Spleen (tissue), 11 donors: Measurements from ENCODE around the gene RHOU. TPM values are rescaled to one million over a fixed set of nuclear protein-coding genes. Genes with fewer than 3 reads are reported as not detected.

Experiments used
- DNase-seq: peaks from one replicate; pipeline ENCODE4 v3.0.0-alpha.2; 2020
- H3K27ac ChIP-seq, 8 donors: fragments of 200-600 bp; sonication (generic) in 7 of 8; 1 replicate in 4 of 8; 2 replicates in 4 of 8; pipeline versions ENCODE4 v1.5.0 to v1.8.0; 2016 to 2021; ENCODE audit warnings: inconsistent platforms in 4 of 8, mild to moderate bottlenecking in 4 of 8, moderate library complexity in 1 of 8
- H3K27me3 ChIP-seq, 7 donors: fragments of 200-600 bp; sonication (generic) in 6 of 7; replicated peaks in 1 of 7; 1 replicate in 4 of 7; 2 replicates in 3 of 7; pipeline versions ENCODE4 v1.5.0 to v1.8.0; 2016 to 2021; ENCODE audit warnings: inconsistent platforms in 3 of 7, mild to moderate bottlenecking in 1 of 7
- H3K36me3 ChIP-seq, 6 donors: fragments of 200-600 bp; sonication (generic) in 5 of 6; 1 replicate in 4 of 6; 2 replicates in 2 of 6; pipeline versions ENCODE4 v1.5.0 to v1.8.0; 2016 to 2021; ENCODE audit warnings: inconsistent platforms in 2 of 6
- H3K4me1 ChIP-seq, 6 donors: fragments of 200-600 bp; sonication (generic) in 5 of 6; 1 replicate in 3 of 6; 2 replicates in 3 of 6; pipeline versions ENCODE4 v1.5.0 to v1.8.0; 2016 to 2021; ENCODE audit warnings: inconsistent platforms in 3 of 6
- H3K4me3 ChIP-seq, 8 donors: fragments of 200-600 bp; sonication (generic) in 7 of 8; 1 replicate in 4 of 8; 2 replicates in 4 of 8; pipeline versions ENCODE4 v1.5.0 to v1.8.0; 2016 to 2021; ENCODE audit warnings: inconsistent platforms in 4 of 8, mild to moderate bottlenecking in 4 of 8, moderate library complexity in 2 of 8
- H3K9me3 ChIP-seq, 8 donors: fragments of 200-600 bp; sonication (generic) in 7 of 8; 1 replicate in 4 of 8; 2 replicates in 4 of 8; pipeline versions ENCODE4 v1.5.0 to v1.8.0; 2016 to 2021; ENCODE audit warnings: inconsistent platforms in 4 of 8
- POLR2A ChIP-seq, 3 donors: fragments of 450-650 bp; IDR thresholded peaks; one replicate each; pipeline ENCODE4 v1.5.1; 2017; ENCODE audit warnings: antibody characterized with exemption in 3 of 3, mild to moderate bottlenecking in 1 of 3
- POLR2AphosphoS5 ChIP-seq, 3 donors: sonication (generic); formaldehyde crosslinking; IDR thresholded peaks; one replicate each; pipeline ENCODE4 v1.5.1; 2017; ENCODE audit warnings: antibody characterized with exemption in 3 of 3
- WGBS, 5 donors: extraction: QIAGEN DNeasy Blood & Tissue Kit in 3 of 5; methylation state at CpG; one replicate each; pipeline versions ENCODE4 v1.1.5 to v1.1.7; 2013 to 2018; 5-methylcytosine and 5-hydroxymethylcytosine counted together
- intact Hi-C: fragments of 100-400 bp; cut with DNase I; formaldehyde crosslinking; loops from one replicate; pipeline ENCODE4 v1.15.0; 2023; ENCODE audit warnings: low total_unique reads
- polyA plus RNA-seq, 3 donors: library from polyadenylated mRNA; stranded (reverse); fragments of 200-250 nt; gene quantifications; one replicate each; pipeline ENCODE4 v1.2.1, GENCODE V29; 2013
- total RNA-seq, 7 donors: library from RNA; depleted of rRNA in 3 of 7; stranded (reverse); fragments of >200 nt in 3 of 7; fragmentation: NEBNext Ultra II Directional in 4 of 7; extraction: Animal tissue kit (Norgen Biotek cat#: 25700) in 4 of 7; gene quantifications; one replicate each; pipeline versions ENCODE4 v1.1.0 to v1.2.1, GENCODE V29; 2016 to 2021
- TF ChIP-seq, protein P1 (sequence below), 11 experiments: fragments of 200-600 bp in 7 of 11; fragments of 450-650 bp in 4 of 11; sonication (generic) in 4 of 11; IDR thresholded peaks in 8 of 11; conservative IDR thresholded peaks in 3 of 11; 1 replicate in 7 of 11; 2 replicates in 4 of 11; pipeline versions ENCODE4 v1.4.0 to v1.8.0; 2016 to 2021; ENCODE audit warnings: antibody characterized with exemption in 11 of 11, inconsistent platforms in 4 of 11, mild to moderate bottlenecking in 1 of 11
- donor health status: healthy with polysubstance abuse.
- donor health status: DM: no; HTN: no; CAD: no; lungs with moderate emphysema.
- donor health status: DM: no; HTN: no; CAD: no.
- donor health status: Bipolar disorder and iron deficiency.
- donor health status: healthy.
- donor health status: DM: no; HTN: no; CAD: no.
- donor health status: DM: yes; HTN: yes; CAD: no.

Gene RHOU
- total and polyA plus RNA-seq, 10 donors, result 5.7 to 55.7 (median 25.1) TPM

- WGBS, 5 donors, result 65 to 79% (median 67%) methylated on average over 1 of the region's 1 CpG
- H3K4me1 ChIP-seq, result no peaks in the 10 kb centered on the region
- H3K36me3 ChIP-seq, result no peaks in the 10 kb centered on the region
- intact Hi-C loops, result no loop called here
- H3K4me3 ChIP-seq, result no peak overlapping the region
- no peaks in the 10 kb centered on the region for H3K27me3 ChIP-seq
- H3K27ac ChIP-seq, result no peak overlapping the region
- H3K9me3 ChIP-seq, result peaks cover 0 to 3% (median 0%) of the 10 kb centered on the region in 8 donors
- DNase-seq, result no peak
- TF ChIP-seq POLR2A (IDR thresholded peaks at IDR 0.05), result no peak
- TF ChIP-seq, protein P1, sequence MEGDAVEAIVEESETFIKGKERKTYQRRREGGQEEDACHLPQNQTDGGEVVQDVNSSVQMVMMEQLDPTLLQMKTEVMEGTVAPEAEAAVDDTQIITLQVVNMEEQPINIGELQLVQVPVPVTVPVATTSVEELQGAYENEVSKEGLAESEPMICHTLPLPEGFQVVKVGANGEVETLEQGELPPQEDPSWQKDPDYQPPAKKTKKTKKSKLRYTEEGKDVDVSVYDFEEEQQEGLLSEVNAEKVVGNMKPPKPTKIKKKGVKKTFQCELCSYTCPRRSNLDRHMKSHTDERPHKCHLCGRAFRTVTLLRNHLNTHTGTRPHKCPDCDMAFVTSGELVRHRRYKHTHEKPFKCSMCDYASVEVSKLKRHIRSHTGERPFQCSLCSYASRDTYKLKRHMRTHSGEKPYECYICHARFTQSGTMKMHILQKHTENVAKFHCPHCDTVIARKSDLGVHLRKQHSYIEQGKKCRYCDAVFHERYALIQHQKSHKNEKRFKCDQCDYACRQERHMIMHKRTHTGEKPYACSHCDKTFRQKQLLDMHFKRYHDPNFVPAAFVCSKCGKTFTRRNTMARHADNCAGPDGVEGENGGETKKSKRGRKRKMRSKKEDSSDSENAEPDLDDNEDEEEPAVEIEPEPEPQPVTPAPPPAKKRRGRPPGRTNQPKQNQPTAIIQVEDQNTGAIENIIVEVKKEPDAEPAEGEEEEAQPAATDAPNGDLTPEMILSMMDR (IDR thresholded peaks at IDR 0.05 in 8 of 11, conservative IDR thresholded peaks at IDR 0.05 in 3 of 11), result no peak
These were observed 18.2 kb upstream of the RHOU start for GRCh38 chr1:228717081-228717480.

GRCh38 chr1:228721407-228721806 lies 13.9 kb upstream of the RHOU start:
- DNase-seq, result no peak
- no peak overlapping the region for H3K4me3 ChIP-seq
- WGBS, 5 donors, result 86 to 95% (median 94%) methylated on average over 10 of the region's 10 CpGs
- intact Hi-C loops, result no loop called here
- no peaks in the 10 kb centered on the region for H3K27me3 ChIP-seq
- no peaks in the 10 kb centered on the region for H3K4me1 ChIP-seq
- H3K27ac ChIP-seq, result no peak overlapping the region
- H3K36me3 ChIP-seq, result no peaks in the 10 kb centered on the region
- TF ChIP-seq, protein P1 (IDR thresholded peaks at IDR 0.05 in 8 of 11, conservative IDR thresholded peaks at IDR 0.05 in 3 of 11), result no peak
- TF ChIP-seq POLR2A (IDR thresholded peaks at IDR 0.05) (no peak), POLR2AphosphoS5 (IDR thresholded peaks at IDR 0.05) (no peak)
- H3K9me3 ChIP-seq, result no peaks in the 10 kb centered on the region

DNA sequence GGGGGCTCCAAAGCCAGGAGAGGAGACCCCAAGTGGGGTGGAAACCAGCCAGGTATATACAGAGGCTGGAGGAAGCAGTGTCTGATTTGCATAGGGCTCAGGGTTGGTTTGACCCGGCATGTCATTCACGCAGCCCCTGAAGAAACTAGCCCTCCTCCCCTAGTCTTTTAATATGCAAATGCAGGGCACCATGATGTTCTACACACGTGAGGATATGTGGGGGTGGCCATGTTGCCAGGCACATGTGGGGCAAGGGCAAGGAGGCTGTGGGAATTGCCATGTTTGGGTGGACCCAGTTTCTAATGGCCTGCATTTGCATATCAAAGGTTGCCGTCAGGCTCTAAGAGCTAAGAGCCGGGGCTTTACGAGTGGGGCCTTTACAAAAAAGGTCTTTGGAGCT lies 12.0 kb upstream of the RHOU start:
- H3K27me3 ChIP-seq, result no peaks in the 10 kb centered on the region
- intact Hi-C loops, result no loop called here
- H3K4me3 ChIP-seq, result no peak overlapping the region
- TF ChIP-seq POLR2A (IDR thresholded peaks at IDR 0.05) (no peak), POLR2AphosphoS5 (IDR thresholded peaks at IDR 0.05) (no peak)
- TF ChIP-seq, protein P1 (IDR thresholded peaks at IDR 0.05 in 8 of 11, conservative IDR thresholded peaks at IDR 0.05 in 3 of 11), result no peak
- WGBS, 5 donors, result 85 to 94% (median 90%) methylated on average over 6 of the region's 6 CpGs
- no peak overlapping the region for H3K27ac ChIP-seq
- no peaks in the 10 kb centered on the region for H3K9me3 ChIP-seq
- no peak for DNase-seq
- no peaks in the 10 kb centered on the region for H3K4me1 ChIP-seq
- H3K36me3 ChIP-seq, result no peaks in the 10 kb centered on the region

DNA sequence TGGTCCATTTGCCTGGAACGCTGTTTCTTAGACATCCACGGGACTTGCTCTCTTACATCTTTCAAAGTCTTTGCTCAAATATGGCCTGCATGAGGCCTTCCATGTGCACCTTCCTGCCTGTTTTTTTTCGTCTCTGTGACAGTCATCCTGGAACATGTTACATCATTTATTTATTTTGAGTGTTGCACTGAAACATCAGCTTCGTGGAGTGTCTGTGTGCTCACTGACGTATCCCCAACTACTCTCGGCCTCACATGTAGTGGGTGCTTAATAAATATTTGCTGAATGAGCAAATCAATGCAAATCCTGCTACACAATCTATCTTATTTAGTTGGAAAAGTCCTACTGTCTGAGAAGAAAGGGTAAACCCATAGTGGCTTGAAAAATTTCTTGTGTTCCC lies 11.4 kb upstream of the RHOU start:
- intact Hi-C loops, result no loop called here
- no peaks in the 10 kb centered on the region for H3K9me3 ChIP-seq
- H3K4me3 ChIP-seq, result no peak overlapping the region
- DNase-seq, result no peak
- no peaks in the 10 kb centered on the region for H3K36me3 ChIP-seq
- H3K4me1 ChIP-seq, result no peaks in the 10 kb centered on the region
- no peak for TF ChIP-seq POLR2AphosphoS5 (IDR thresholded peaks at IDR 0.05)
- TF ChIP-seq POLR2A (IDR thresholded peaks at IDR 0.05), result no peak
- TF ChIP-seq, protein P1 (IDR thresholded peaks at IDR 0.05 in 8 of 11, conservative IDR thresholded peaks at IDR 0.05 in 3 of 11), result no peak
- H3K27ac ChIP-seq, result no peak overlapping the region
- 87 to 92% (median 89%) methylated on average over 6 of the region's 6 CpGs for WGBS, 5 donors
- H3K27me3 ChIP-seq, result no peaks in the 10 kb centered on the region
